ENCODE measurements around the gene PKNOX2. TPM values are rescaled to one million over a fixed set of nuclear protein-coding genes. Genes with fewer than 3 reads are reported as not detected.

Gene PKNOX2
- polyA plus RNA-seq, 2 of the 4 experiments (the other 2 are of a cell fraction) = not detected

DNA sequence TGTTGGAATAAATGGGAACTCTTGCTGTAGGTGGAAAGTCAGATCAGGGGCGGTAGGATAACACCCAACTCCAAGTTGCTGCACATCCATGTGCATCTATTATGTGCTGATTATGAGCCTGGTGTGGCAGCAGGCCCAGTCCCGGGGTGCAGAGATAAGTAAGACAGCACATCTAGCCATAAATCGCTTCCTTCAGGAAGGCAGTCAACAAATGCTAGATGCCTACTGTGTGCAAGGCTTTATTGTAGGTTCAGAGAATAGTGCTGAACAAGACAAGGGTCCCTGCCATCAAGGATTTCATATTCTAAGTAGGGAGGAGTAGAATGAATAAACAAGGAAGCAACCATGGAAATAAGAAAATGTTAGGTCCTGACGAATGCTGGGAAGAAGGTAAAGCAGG lies 110.2 kb downstream of the PKNOX2 start:
- FAIRE-seq (no peak), ATAC-seq (no peak), DNase-seq (ENCODE audit: low read depth in 1 of 2, low spot score in 1 of 2) (no peak)
- Histone ChIP-seq H3K9me3 (no peaks in the 10 kb centered on the region), H3K4me3 (no peak overlapping the region), H3K4me2 (no peak overlapping the region), H3K4me1 (no peaks in the 10 kb centered on the region), H3K27ac (no peak overlapping the region)
- ChIA-PET CTCF (no interaction called here), POLR2A (no interaction called here)
- 16% methylated on average over 4 of the region's 4 CpGs for WGBS (ENCODE audit: missing lambda C conversion rate)
- TF ChIP-seq FOSL2 (IDR thresholded peaks at IDR 0.05) (no peak), FOSL2 (CRISPR knock-in tag; IDR thresholded peaks at IDR 0.05) (no peak), FOXS1 (CRISPR knock-in tag; IDR thresholded peaks at IDR 0.05) (no peak), BHLHE40 (IDR thresholded peaks at IDR 0.05; ENCODE audit: low read depth, low read length) (no peak), TP53 (CRISPR knock-in tag; IDR thresholded peaks at IDR 0.05) (no peak), TFCP2L1 (CRISPR knock-in tag; IDR thresholded peaks at IDR 0.05) (no peak), POLR2AphosphoS2 (conservative IDR thresholded peaks at IDR 0.05; ENCODE audit: low read length) (no peak), HEYL (CRISPR knock-in tag; IDR thresholded peaks at IDR 0.05) (no peak), ZC3H11A (IDR thresholded peaks at IDR 0.05) (no peak), PHF8 (IDR thresholded peaks at IDR 0.05; ENCODE audit: borderline replicate concordance, low read depth) (no peak), NPAS2 (CRISPR knock-in tag; IDR thresholded peaks at IDR 0.05; ENCODE audit: borderline replicate concordance) (no peak), SMC3 (IDR thresholded peaks at IDR 0.05) (no peak), RFX5 (IDR thresholded peaks at IDR 0.05) (no peak), KDM1A (IDR thresholded peaks at IDR 0.05; ENCODE audit: low read depth) (no peak)
- TF ChIP-seq, protein P1, sequence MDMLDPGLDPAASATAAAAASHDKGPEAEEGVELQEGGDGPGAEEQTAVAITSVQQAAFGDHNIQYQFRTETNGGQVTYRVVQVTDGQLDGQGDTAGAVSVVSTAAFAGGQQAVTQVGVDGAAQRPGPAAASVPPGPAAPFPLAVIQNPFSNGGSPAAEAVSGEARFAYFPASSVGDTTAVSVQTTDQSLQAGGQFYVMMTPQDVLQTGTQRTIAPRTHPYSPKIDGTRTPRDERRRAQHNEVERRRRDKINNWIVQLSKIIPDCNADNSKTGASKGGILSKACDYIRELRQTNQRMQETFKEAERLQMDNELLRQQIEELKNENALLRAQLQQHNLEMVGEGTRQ (IDR thresholded peaks at IDR 0.05) = no peak
- TF ChIP-seq, protein P2, sequence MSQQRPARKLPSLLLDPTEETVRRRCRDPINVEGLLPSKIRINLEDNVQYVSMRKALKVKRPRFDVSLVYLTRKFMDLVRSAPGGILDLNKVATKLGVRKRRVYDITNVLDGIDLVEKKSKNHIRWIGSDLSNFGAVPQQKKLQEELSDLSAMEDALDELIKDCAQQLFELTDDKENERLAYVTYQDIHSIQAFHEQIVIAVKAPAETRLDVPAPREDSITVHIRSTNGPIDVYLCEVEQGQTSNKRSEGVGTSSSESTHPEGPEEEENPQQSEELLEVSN (IDR thresholded peaks at IDR 0.05; ENCODE audit: borderline replicate concordance, low read depth) = no peak
- TF ChIP-seq, protein P3, sequence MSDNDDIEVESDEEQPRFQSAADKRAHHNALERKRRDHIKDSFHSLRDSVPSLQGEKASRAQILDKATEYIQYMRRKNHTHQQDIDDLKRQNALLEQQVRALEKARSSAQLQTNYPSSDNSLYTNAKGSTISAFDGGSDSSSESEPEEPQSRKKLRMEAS (IDR thresholded peaks at IDR 0.05) = no peak

DNA sequence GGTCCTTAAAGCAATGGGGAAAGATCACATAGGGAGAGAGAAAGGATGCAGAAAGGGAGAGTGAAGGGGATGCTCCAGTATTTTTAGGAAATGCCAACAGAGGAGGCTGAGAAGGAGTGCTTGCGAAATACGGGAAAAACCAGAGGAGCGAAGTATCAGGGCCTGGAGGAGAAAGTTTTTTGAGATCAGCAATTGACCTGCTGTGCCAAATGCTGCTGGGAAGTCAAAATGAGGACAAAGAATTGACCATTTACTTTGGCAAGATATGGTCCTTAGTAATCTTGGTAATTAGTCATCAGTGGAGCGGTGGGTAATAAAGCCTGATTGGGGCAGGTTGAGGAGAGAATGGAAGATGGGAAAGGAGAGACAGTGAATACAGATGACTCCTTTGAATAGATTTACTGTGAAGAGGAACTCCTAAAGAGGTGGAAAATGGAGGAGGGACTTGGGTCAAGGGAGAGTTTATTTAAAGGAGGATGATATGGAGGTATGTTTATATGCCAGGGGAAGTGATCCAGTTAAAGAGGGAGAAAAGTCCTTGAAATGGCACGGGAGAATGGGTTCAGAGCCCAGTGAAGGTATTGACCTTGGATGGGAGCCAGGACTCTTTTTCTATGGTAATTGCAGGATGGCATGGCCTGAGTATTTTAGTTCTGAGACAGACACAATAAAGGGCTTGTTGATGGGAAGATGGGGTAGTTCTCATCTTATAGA lies 111.5 kb downstream of the PKNOX2 start:
- Histone ChIP-seq H3K27ac (no peak overlapping the region), H3K4me2 (no peak overlapping the region), H3K4me1 (no peaks in the 10 kb centered on the region), H3K9me3 (no peaks in the 10 kb centered on the region), H3K4me3 (no peak overlapping the region)
- ChIA-PET CTCF (no interaction called here), POLR2A (no interaction called here)
- ATAC-seq = no peak
- DNase-seq (ENCODE audit: low read depth in 1 of 2, low spot score in 1 of 2) = no peak
- 5% methylated on average over 5 of the region's 5 CpGs for WGBS (ENCODE audit: missing lambda C conversion rate)
- no peak for FAIRE-seq
- TF ChIP-seq ZFP36 (IDR thresholded peaks at IDR 0.05; ENCODE audit: borderline replicate concordance, partially characterized antibody) (no peak), ZSCAN20 (CRISPR knock-in tag; IDR thresholded peaks at IDR 0.05) (no peak), RARB (CRISPR knock-in tag; IDR thresholded peaks at IDR 0.05) (no peak), CHD2 (IDR thresholded peaks at IDR 0.05; ENCODE audit: low read length, partially characterized antibody) (no peak), PHF8 (IDR thresholded peaks at IDR 0.05; ENCODE audit: borderline replicate concordance, low read depth) (no peak)
- TF ChIP-seq, protein P4, sequence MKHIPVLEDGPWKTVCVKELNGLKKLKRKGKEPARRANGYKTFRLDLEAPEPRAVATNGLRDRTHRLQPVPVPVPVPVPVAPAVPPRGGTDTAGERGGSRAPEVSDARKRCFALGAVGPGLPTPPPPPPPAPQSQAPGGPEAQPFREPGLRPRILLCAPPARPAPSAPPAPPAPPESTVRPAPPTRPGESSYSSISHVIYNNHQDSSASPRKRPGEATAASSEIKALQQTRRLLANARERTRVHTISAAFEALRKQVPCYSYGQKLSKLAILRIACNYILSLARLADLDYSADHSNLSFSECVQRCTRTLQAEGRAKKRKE (CRISPR knock-in tag; IDR thresholded peaks at IDR 0.05; ENCODE audit: low read depth) = no peak
- TF ChIP-seq, protein P5, sequence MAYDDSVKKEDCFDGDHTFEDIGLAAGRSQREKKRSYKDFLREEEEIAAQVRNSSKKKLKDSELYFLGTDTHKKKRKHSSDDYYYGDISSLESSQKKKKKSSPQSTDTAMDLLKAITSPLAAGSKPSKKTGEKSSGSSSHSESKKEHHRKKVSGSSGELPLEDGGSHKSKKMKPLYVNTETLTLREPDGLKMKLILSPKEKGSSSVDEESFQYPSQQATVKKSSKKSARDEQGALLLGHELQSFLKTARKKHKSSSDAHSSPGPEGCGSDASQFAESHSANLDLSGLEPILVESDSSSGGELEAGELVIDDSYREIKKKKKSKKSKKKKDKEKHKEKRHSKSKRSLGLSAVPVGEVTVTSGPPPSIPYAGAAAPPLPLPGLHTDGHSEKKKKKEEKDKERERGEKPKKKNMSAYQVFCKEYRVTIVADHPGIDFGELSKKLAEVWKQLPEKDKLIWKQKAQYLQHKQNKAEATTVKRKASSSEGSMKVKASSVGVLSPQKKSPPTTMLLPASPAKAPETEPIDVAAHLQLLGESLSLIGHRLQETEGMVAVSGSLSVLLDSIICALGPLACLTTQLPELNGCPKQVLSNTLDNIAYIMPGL (CRISPR knock-in tag; IDR thresholded peaks at IDR 0.05; ENCODE audit: borderline replicate concordance) = no peak

Measured in A549 (cell line).